NB4 (cell line): ENCODE measurements around the gene POU2F2.

Source experiments
- CTCF ChIP-seq: IDR thresholded peaks from one replicate; pipeline ENCODE4 v1.5.1; 2012; ENCODE audit warnings: low read depth, low read length
- MAX ChIP-seq: IDR thresholded peaks from 2 replicates; pipeline ENCODE4 v1.6.1; 2011; ENCODE audit warnings: low read depth, low read length
- POLR2A ChIP-seq: IDR thresholded peaks from 2 replicates; pipeline ENCODE4 v1.6.1; 2011; ENCODE audit warnings: mild to moderate bottlenecking; ENCODE audit not compliant: insufficient read length; ENCODE audit errors: extremely low read depth

- TF ChIP-seq POLR2A = no peak
- no peak for TF ChIP-seq CTCF
- TF ChIP-seq MAX = no peak
Observed at GRCh38 chr19:42079276-42079669, 53.0 kb downstream of the POU2F2 start.
